Stimulated activated CD8-positive, alpha-beta memory T cell treated with anti-CD3 and anti-CD28 coated beads, Interleukin-12 subunit alpha, Interleukin-12 subunit beta, amount 100 ng/mL, for 1 hour (primary cell): ENCODE data around the gene TFE3.
"Not testable (repeated sequence)": the region's sequence is repeated elsewhere in the genome, so short reads cannot be mapped to it uniquely, and the experiment has no call there.

Source experiments
- DNase-seq: peaks from one replicate; pipeline ENCODE4 v3.0.0-alpha.2; 2020; ENCODE audit warnings: low read depth

TFE3 gene

DNA sequence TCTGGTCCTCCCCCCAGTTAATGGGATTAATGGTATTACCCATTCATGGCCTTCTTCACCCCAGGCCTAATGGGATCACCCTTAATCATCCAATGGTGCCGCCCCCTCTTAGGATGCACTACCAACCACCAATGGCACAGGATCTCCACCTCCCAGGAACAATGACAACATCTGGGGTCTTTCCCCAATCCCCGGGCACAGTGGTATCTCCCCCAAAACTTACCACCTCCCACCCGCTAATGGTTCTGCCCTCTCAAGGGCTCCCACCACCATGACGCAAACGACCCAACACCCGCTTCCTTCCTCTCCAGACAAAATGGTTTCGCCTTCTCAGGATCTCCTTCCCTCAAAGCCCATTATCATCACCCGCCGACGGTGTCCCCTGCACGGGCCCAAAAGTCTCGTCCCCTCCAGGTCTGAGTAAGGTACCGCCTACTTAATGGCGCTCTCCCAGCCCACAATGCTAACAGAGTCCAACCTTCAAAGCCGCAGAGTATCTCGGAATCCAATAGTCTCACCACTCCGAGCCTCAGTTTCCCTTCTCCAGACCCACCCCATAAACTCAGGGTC, 41.6 kb downstream of the TFE3 start:
- peak; percentile 11 for DNase-seq

DNA sequence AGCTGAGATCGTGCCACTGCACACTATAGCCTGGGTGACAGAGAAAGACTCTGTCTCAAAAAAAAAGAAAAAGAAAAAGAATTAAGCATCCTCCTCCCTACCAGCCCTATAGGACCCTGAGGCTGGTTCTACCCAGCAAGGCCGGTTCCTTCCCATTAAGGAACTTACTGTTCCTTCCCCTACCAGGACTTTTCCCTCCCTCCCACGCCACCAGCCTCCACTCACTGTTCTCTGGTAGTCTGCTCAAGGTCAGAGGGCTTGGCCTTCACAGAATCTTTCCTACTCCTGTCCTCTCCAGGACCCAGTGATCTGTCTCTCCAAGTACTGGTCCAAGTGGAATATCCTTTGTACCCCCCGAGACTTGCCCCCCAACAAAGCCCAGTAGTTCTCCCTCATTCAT, 42.5 kb downstream of the TFE3 start:
- DNase-seq: no peak

DNA sequence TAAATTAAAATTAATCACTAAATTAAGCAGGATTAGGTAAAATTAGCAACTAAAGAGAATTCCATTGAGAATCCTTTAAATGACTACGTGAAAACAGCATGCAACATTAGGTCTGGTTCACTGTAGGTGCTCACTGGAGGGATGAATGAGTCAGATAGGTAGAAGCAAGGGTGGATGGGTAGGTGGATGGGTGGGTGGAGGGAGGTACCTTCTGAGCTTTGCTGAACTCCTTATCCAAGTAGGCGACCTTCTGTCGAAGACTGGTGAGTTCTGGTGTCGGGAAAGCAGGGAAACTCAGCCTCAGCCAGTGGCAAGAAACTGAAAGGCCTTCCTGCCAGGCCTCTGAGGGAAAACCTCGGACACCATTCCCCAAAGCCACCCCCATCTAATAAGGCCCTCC, 44.1 kb downstream of the TFE3 start:
- no peak for DNase-seq

DNA sequence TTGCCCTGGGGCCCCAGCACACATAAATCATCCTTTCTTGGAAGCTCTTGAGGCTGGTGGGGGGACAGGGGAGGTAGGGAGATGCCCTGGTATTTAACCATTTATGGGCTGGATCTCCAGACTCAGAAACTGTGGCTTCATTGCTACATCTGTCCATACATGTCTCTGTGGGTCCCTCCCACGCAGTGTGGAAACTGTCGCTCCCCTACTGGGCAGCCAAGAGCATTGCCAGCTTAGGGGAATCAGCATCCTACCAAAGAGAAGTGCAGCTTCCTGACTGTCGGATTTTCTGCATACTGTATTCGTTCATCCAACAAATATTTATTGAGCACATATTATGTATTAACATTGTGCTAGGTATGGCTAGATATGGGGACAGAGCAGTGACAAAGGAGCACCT, 44.8 kb downstream of the TFE3 start:
- no peak for DNase-seq

DNA sequence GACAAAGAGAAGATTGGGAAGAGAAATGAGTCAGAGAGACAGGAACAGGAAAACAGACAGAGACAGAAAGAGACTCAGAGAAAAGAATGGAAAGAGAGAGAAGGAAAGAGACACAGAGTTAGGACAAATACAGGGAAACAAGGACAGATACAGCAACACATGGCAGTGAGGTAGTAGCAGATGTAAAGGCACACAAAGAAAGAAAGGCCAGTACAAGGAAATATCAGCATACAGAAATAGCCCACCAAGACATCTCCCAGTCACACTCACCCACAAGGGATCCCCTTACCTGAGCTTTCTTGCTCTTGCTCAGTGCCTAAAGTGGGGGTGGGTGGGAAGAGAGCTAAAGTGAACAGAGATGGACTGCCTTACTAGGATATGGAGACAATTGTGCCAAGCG, 45.3 kb downstream of the TFE3 start:
- DNase-seq: no peak

DNA sequence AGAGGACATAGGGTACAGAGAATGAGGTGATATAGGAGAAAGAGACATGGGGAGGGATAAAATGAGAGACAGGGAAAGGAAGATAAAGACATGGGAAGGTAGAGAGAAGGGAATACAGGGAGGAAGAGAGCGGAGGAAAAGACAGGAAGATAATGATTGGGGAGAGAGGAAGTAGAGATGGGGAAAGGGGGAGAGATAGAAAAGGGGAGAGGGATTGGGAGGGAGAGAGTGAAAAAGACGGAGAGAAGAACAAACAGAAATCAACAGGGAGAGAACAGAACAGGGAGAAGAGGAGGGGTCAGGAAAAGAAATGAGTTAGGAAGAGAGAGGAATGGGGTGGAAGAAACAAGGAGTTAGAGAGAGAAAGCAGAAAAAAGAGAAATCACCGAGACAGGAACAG, 45.7 kb downstream of the TFE3 start:
- no peak for DNase-seq

DNA sequence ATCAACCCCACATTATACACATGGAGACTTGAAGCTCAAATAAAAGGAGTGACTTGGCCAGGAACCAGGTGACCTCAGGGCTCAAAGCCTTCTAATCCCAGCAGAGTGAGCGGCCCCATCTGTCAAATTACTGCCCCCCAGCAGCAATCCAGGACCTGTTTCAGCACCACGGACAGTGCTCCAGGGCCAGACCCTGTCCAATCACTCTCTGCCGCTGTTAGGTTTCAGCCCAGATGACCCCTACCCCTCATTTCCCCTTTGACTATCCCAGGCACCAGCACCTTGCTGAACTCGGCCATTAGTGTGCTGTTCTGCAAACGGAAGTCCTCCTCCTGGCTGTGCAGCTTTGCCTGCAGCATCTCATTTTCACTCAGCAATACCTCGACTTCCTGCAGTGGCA, 46.2 kb downstream of the TFE3 start:
- no peak for DNase-seq

DNA sequence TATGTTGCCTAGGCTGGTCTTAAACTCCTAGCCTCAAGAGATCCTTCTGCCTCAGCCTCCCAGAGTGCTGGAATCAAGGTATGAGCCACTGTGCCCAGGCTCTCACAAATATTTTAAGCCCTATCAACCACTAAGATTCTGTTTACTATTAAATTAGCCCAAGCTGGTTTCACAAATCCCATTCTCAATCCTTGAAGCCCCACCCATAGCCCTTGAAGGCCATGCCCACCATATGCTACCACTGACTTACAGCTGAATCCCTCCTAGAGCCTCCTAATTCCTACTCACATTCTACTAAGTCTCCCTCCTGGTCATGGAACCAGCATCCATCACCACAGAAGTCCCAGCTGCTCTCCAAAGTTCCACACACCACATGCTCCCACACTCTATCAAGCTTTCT, 50.8 kb downstream of the TFE3 start:
- DNase-seq: no peak

DNA sequence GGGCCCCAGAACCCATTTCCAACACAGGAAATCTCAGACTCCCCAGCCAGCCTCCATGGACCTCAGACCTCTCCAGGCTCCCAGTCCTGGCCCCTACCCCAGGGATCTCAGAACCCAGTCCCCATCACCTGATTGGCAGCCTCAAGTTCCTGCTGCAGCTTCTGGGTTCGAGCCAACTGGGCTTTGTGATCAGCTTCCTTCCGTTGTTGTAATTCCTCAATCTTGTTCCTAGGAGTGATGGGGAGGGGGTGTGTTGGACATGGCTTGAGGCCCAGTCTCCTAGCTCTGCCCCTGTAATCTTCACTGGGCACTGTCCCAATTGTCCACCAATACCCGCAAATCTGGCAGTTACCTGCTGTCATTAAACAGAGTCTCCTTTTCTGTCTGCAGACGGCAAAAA, 53.7 kb downstream of the TFE3 start:
- no peak for DNase-seq

DNA sequence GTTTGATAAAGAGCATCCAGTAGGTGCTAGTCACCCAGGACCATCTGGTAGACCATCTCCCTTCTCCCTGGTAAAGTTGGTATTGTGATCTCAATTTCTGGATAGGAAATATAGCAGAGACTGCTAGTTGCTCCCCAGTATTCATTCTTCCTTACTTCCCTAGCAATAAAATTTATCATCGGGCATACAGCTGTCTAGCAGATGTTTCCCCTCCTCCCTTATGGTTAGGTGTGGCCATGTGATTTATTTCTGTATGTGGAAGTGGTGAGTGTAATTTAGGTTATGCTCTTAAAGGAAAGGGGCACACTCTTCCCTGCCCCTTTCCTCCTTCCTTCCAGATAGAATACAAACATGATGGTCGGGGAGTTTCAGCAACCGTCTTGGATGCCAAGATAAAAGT, 59.3 kb downstream of the TFE3 start:
- no peak for DNase-seq

DNA sequence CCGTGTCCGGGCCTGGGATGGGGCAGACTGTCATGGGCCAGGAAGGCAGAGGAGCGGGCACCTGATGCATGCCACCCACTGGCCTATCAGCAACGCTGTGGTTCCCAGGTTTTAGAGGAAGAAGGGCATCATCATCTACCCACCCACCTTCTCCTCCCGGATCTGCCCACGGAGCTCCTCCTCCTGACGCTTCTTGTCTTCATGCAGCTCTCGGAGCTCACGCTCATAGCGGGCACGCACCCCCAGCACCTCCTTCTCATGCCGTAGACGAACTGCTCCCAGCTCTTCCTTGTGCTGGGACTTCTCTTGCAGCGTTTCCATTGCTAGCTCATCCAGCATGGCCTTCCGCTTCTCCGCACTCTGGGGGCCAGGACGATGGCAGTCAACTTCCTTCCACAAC, 60.1 kb downstream of the TFE3 start:
- DNase-seq: no peak

DNA sequence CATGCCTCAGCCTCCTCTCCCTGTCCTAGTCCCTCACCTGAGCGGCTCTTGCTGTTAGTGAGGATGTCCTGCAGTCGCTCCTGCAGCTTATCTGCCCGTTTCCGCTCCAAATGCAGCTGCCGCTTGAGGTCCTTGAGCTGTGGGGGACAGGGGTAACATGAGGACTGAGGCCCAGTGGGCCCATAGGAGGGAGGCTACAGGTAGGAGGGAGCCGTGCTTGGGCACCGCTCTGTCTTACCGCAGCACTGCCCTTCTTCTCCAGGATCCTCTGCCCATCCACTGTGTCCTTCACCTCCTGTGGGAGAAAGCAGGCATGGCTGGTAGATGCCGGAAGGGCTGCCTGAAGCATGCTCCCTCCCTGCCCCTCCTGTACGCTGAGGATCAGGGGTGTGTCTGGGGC, 62.0 kb downstream of the TFE3 start:
- DNase-seq: no peak

DNA sequence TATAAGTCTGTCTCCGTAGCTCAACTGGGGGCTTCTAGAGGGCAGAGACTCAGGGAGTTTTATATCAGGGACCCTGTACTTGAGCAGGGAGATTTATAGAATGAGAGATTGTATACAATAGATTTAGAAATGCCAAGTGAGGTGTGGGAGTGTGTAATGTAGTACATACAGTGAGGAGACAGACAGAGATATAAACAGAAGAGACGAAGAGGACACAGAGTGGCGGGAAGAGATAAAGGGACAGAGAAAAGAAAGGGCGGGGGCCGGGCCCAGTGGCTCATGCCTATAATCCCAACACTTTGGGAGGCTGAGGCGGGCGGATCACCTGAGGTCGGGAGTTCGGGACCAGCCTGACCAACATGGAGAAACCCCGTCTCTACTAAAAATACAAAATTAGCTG, 62.8 kb downstream of the TFE3 start:
- not testable (repeated sequence) for DNase-seq
